H1 (cell line): ENCODE measurements around the gene ACCS. TPM values are rescaled to one million over a fixed set of nuclear protein-coding genes. Genes with fewer than 3 reads are reported as not detected.

Experiments used
- CTCF ChIA-PET: fragments of 300-600 bp; sonication (Branson Sonifier 250); formaldehyde crosslinking; loops from one replicate; lab custom pipeline; 2021; ENCODE audit not compliant: partially characterized antibody; lab: Charles Lee
- POLR2A ChIA-PET: fragments of 300-600 bp; sonication (Branson Sonifier 250); formaldehyde crosslinking; loops from one replicate; lab custom pipeline; 2021; ENCODE audit warnings: inconsistent platforms; ENCODE audit not compliant: partially characterized antibody; lab: Charles Lee
- DNase-seq, 2 experiments: peaks; one replicate each; pipeline versions ENCODE4 v3.0.0 to v3.0.0-alpha.2; 2010 to 2022; ENCODE audit warnings: low spot score in 2 of 2, low read depth in 1 of 2, mixed read lengths in 1 of 2
- FAIRE-seq: peaks from 2 replicates; lab custom pipeline; 2011; peaks lifted over from hg19 to GRCh38; lab: Jason Lieb, UNC
- H2AFZ ChIP-seq: 2 replicates; pipeline ENCODE4 v1.8.1; 2012; ENCODE audit warnings: low read length, inconsistent platforms
- H2AK5ac ChIP-seq: 2 replicates; pipeline ENCODE4 v1.6.1; 2013; ENCODE audit warnings: low read depth, low read length
- H2BK120ac ChIP-seq: replicated peaks from 2 replicates; pipeline ENCODE3; 2013; ENCODE audit warnings: low read depth, low read length, inconsistent platforms
- H2BK12ac ChIP-seq: 2 replicates; pipeline ENCODE4 v1.6.1; 2013; ENCODE audit warnings: low read depth, low read length
- H2BK15ac ChIP-seq: 2 replicates; pipeline ENCODE4 v1.6.1; 2013; ENCODE audit warnings: low read length
- H2BK20ac ChIP-seq: 2 replicates; pipeline ENCODE4 v1.6.1; 2013; ENCODE audit warnings: low read length
- H2BK5ac ChIP-seq: 2 replicates; pipeline ENCODE4 v1.6.1; 2013; ENCODE audit warnings: low read depth, low read length
- H3K14ac ChIP-seq: 2 replicates; pipeline ENCODE4 v1.6.1; 2013; ENCODE audit warnings: inconsistent platforms; ENCODE audit not compliant: insufficient read length
- H3K18ac ChIP-seq: 2 replicates; pipeline ENCODE4 v1.6.1; 2013; ENCODE audit warnings: low read length; ENCODE audit errors: extremely low read depth
- H3K23ac ChIP-seq: 2 replicates; pipeline ENCODE4 v1.6.1; 2013; ENCODE audit warnings: inconsistent platforms; ENCODE audit not compliant: insufficient read length
- H3K23me2 ChIP-seq: 2 replicates; pipeline ENCODE4 v1.6.1; 2013; ENCODE audit warnings: low read depth, low read length
- H3K27ac ChIP-seq: 2 replicates; pipeline ENCODE4 v1.6.1; 2011; ENCODE audit warnings: low read depth, low read length, inconsistent platforms
- H3K27me3 ChIP-seq, 4 experiments: replicated peaks in 1 of 4; 1 replicate in 1 of 4; 2 replicates in 3 of 4; pipeline versions ENCODE4 v1.6.1 to v1.8.1; 2011 to 2013; ENCODE audit warnings: low read length in 3 of 4, mild to moderate bottlenecking in 3 of 4, inconsistent platforms in 2 of 4, mixed read lengths in 2 of 4, moderate library complexity in 1 of 4; ENCODE audit not compliant: control insufficient read depth in 3 of 4, insufficient read depth in 3 of 4; ENCODE audit errors: extremely low read depth in 1 of 4
- H3K36me3 ChIP-seq, 4 experiments: 2 replicates each; pipeline versions ENCODE4 v1.6.1 to v1.8.1; 2011 to 2013; ENCODE audit warnings: mild to moderate bottlenecking in 4 of 4, low read length in 3 of 4, moderate library complexity in 2 of 4, control low read depth in 1 of 4, inconsistent platforms in 1 of 4; ENCODE audit not compliant: insufficient read depth in 4 of 4, control insufficient read depth in 2 of 4
- H3K4ac ChIP-seq: replicated peaks from 2 replicates; pipeline ENCODE3; 2013; ENCODE audit warnings: low read length, low read depth, mixed read lengths, inconsistent platforms; ENCODE audit not compliant: insufficient read length
- H3K4me1 ChIP-seq, 4 experiments: replicated peaks in 1 of 4; 1 replicate in 1 of 4; 2 replicates in 3 of 4; pipeline versions ENCODE4 v1.6.1 to v1.8.1; 2011 to 2013; ENCODE audit warnings: low read length in 3 of 4, inconsistent platforms in 2 of 4, mixed read lengths in 1 of 4; ENCODE audit not compliant: insufficient read depth in 4 of 4, control insufficient read depth in 3 of 4
- H3K4me2 ChIP-seq, 2 experiments: 2 replicates each; pipeline versions ENCODE4 v1.6.1 to v1.8.1; 2011 to 2013; ENCODE audit warnings: low read depth in 2 of 2, low read length in 2 of 2, control low read depth in 1 of 2, inconsistent platforms in 1 of 2, mild to moderate bottlenecking in 1 of 2; ENCODE audit not compliant: insufficient read depth in 1 of 2
- H3K4me3 ChIP-seq, 4 experiments: fragments of 200-600, 300-600 bp in 1 of 4; sonication (generic), shearing (Covaris generic), sonication (Bioruptor Twin) in 1 of 4; 2 replicates each; pipeline versions ENCODE4 v1.5.1 to v1.8.1; 2011 to 2016; ENCODE audit warnings: low read length in 4 of 4, low read depth in 3 of 4, control low read depth in 2 of 4, inconsistent platforms in 2 of 4, mild to moderate bottlenecking in 2 of 4, mixed read lengths in 1 of 4, moderate library complexity in 1 of 4; ENCODE audit not compliant: insufficient read depth in 2 of 4; ENCODE audit errors: extremely low read depth in 1 of 4
- H3K56ac ChIP-seq: replicated peaks from 2 replicates; pipeline ENCODE3; 2013; ENCODE audit warnings: low read depth, mild to moderate bottlenecking, mixed read lengths, low read length, inconsistent platforms; ENCODE audit not compliant: insufficient read length
- H3K79me1 ChIP-seq: 2 replicates; pipeline ENCODE4 v1.6.1; 2013; ENCODE audit warnings: low read depth, low read length, control low read depth
- H3K79me2 ChIP-seq, 2 experiments: 2 replicates each; pipeline versions ENCODE4 v1.6.1 to v1.8.1; 2012 to 2013; ENCODE audit warnings: low read length in 2 of 2, mild to moderate bottlenecking in 2 of 2, inconsistent platforms in 1 of 2; ENCODE audit not compliant: insufficient read depth in 2 of 2, control insufficient read depth in 1 of 2
- H3K9ac ChIP-seq, 4 experiments: replicated peaks in 1 of 4; 1 replicate in 1 of 4; 2 replicates in 3 of 4; pipeline versions ENCODE4 v1.6.1 to v1.8.1; 2011 to 2013; ENCODE audit warnings: low read depth in 3 of 4, low read length in 3 of 4, control low read depth in 2 of 4, mild to moderate bottlenecking in 2 of 4, moderate library complexity in 2 of 4, inconsistent platforms in 1 of 4; ENCODE audit errors: extremely low read depth in 1 of 4
- H3K9me3 ChIP-seq, 2 experiments: 2 replicates each; pipeline versions ENCODE4 v1.6.1 to v1.8.1; 2012 to 2013; ENCODE audit warnings: mild to moderate bottlenecking in 2 of 2, moderate library complexity in 2 of 2, control low read depth in 1 of 2, inconsistent platforms in 1 of 2, low read depth in 1 of 2, low read length in 1 of 2, mixed read lengths in 1 of 2; ENCODE audit not compliant: insufficient read depth in 2 of 2
- H4K20me1 ChIP-seq, 2 experiments: replicated peaks in 1 of 2; 2 replicates each; pipeline versions ENCODE3 to v1.8.1; 2011 to 2013; ENCODE audit warnings: inconsistent platforms in 2 of 2, low read length in 2 of 2, mild to moderate bottlenecking in 1 of 2; ENCODE audit not compliant: insufficient read depth in 2 of 2, control insufficient read depth in 1 of 2
- H4K5ac ChIP-seq: 2 replicates; pipeline ENCODE4 v1.6.1; 2013; ENCODE audit warnings: low read length, low read depth, mixed read lengths, inconsistent platforms; ENCODE audit not compliant: insufficient read length
- H4K8ac ChIP-seq: 2 replicates; pipeline ENCODE4 v1.8.0; 2013; ENCODE audit warnings: mild to moderate bottlenecking, moderate library complexity, low read length, inconsistent platforms; ENCODE audit not compliant: insufficient read depth; ENCODE audit errors: extremely low read depth
- H4K91ac ChIP-seq: replicated peaks from 2 replicates; pipeline ENCODE3; 2013; ENCODE audit warnings: low read length, mixed read lengths, inconsistent platforms; ENCODE audit not compliant: insufficient read length
- BRCA1 ChIP-seq: IDR thresholded peaks from 2 replicates; pipeline ENCODE4 v1.6.1; 2012; ENCODE audit warnings: low read depth, low read length, improper control_type of control experiment
- CBX5 ChIP-seq: fragments of 300-800, 300-1000 bp; sonication (generic); IDR thresholded peaks from 2 replicates; pipeline ENCODE4 v1.7.1; 2016; ENCODE audit warnings: antibody characterized with exemption, low read length, low read depth
- JUND ChIP-seq: IDR thresholded peaks from 2 replicates; pipeline ENCODE4 v1.6.1; 2011; ENCODE audit warnings: mild to moderate bottlenecking, improper control_type of control experiment, low read length
- RBBP5 ChIP-seq: IDR thresholded peaks from 2 replicates; pipeline ENCODE4 v1.7.1; 2012; ENCODE audit warnings: low read depth, mild to moderate bottlenecking, inconsistent platforms, low read length, moderate library complexity, borderline replicate concordance
- RFX5 ChIP-seq: IDR thresholded peaks from 2 replicates; pipeline ENCODE4 v1.6.1; 2011; ENCODE audit warnings: low read depth, low read length, improper control_type of control experiment, borderline replicate concordance
- SP2 ChIP-seq: IDR thresholded peaks from 2 replicates; pipeline ENCODE4 v1.6.1; 2012; ENCODE audit warnings: mild to moderate bottlenecking, low read length, inconsistent platforms
- SP4 ChIP-seq: IDR thresholded peaks from 2 replicates; pipeline ENCODE4 v1.6.1; 2012; ENCODE audit warnings: low read length, inconsistent platforms
- TEAD4 ChIP-seq: IDR thresholded peaks from 2 replicates; pipeline ENCODE4 v1.6.1; 2012; ENCODE audit warnings: low read depth, low read length, inconsistent platforms, mixed read lengths
- ZNF274 ChIP-seq: IDR thresholded peaks from 2 replicates; pipeline ENCODE4 v1.7.0; 2012; ENCODE audit warnings: low read length, borderline replicate concordance; ENCODE audit errors: extremely low read depth
- WGBS, 2 experiments: shearing (Covaris generic) in 1 of 2; methylation state at CpG; one replicate each; pipeline versions ENCODE4 v1.1.6 to v1.1.7; 2013 to 2015; ENCODE audit warnings: low lambda C conversion rate in 2 of 2, mixed read lengths in 2 of 2, inconsistent platforms in 1 of 2, low coverage in 1 of 2, missing lambda C conversion rate in 1 of 2; ENCODE audit not compliant: insufficient replicate concordance in 2 of 2, insufficient coverage in 1 of 2, insufficient read length in 1 of 2; ENCODE audit errors: extremely low coverage in 1 of 2, missing lambda C conversion rate in 1 of 2; 5-methylcytosine and 5-hydroxymethylcytosine counted together
- polyA plus RNA-seq, 7 experiments: library from polyadenylated mRNA; depleted of rRNA in 3 of 7; stranded (reverse) in 5 of 7; unstranded in 2 of 7; fragments of >200 nt in 5 of 7; fragments of 200-250 nt in 2 of 7; gene quantifications; 1 replicate in 5 of 7; 2 replicates in 1 of 7; 4 replicates in 1 of 7; pipeline versions ENCODE4 v1.2.1 to v1.2.3, GENCODE V29; 2011 to 2013; ENCODE audit warnings: missing spikeins in 2 of 7, mixed read lengths in 2 of 7
- total RNA-seq: library from RNA; stranded (reverse); fragmentation: NEBNext Ultra II Directional; extraction: Animal tissue kit (Norgen Biotek cat#: 25700); gene quantifications from 2 replicates; pipeline ENCODE4 v1.2.1, GENCODE V29; 2021

The ACCS gene
- total and polyA plus RNA-seq, 2 of the 8 experiments (the other 6 are each of a cell fraction or from before 2014, with no cell fraction given): 6.0 to 8.0 TPM

DNA sequence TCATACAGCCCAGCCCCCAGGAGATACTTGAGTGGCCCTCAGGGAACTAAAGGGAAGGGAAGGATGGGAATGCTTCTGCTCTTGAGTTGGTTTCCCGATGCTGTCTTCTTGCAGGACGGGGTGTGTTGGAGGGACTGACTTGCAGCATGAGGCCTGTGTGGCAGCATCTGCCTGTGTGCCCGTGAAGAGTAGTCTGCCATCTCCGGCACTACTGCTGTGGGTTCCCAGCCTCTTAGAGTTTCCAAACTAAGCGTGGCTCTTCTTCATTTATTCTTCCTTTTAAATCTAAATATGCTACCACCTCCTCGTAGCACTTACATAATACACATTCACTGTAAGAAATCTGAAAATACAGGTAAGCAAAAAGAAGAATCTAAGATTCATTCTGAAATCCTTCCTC lies 42.2 kb downstream of the ACCS start:
- Histone ChIP-seq H3K14ac (no peak overlapping the region), H3K36me3 (no peaks in the 10 kb centered on the region; a peak in 3 of 8 replicates), H3K27me3 (peaks cover 0 to 1% (median 0%) of the 10 kb centered on the region in 4 experiments; a peak in 1 of 7 replicates), H3K9ac (no peak overlapping the region), H3K4ac (no peak overlapping the region), H2AK5ac (no peak overlapping the region), H3K79me2 (no peaks in the 10 kb centered on the region), H3K23ac (no peak overlapping the region), H3K4me1 (no peaks in the 10 kb centered on the region), H4K5ac (no peak overlapping the region), H3K4me3 (no peak overlapping the region), H3K27ac (no peak overlapping the region), H2BK20ac (no peak overlapping the region), H4K91ac (no peak overlapping the region), H3K23me2 (no peaks in the 10 kb centered on the region), H3K18ac (no peak overlapping the region), H3K79me1 (no peaks in the 10 kb centered on the region), H3K9me3 (no peaks in the 10 kb centered on the region), H2AFZ (no peak overlapping the region), H4K8ac (no peak overlapping the region), H3K56ac (no peak overlapping the region), H2BK15ac (no peak overlapping the region), H2BK120ac (no peak overlapping the region), H2BK12ac (no peak overlapping the region), H3K4me2 (no peak overlapping the region), H2BK5ac (no peak overlapping the region), H4K20me1 (peaks cover 0 to 4% of the 10 kb centered on the region in 2 experiments)
- TF ChIP-seq BRCA1 (no peak), SP2 (no peak), SP4 (no peak), ZNF274 (no peak), JUND (no peak), RFX5 (no peak), CBX5 (no peak), RBBP5 (no peak), TEAD4 (no peak)
- POLR2A ChIA-PET: no interaction called here
- FAIRE-seq (no peak), DNase-seq (no peak)
- 89% methylated on average over 6 of the region's 6 CpGs; no CpG with 5 or more reads in 1 of the 2 experiments for WGBS, 2 experiments
- CTCF ChIA-PET: interaction anchor here (1.5 to 2.2 kb wide), 2 partner anchors 25 to 154 kb away, joined by 4 to 5 read pairs; no protein-coding TSS in a partner anchor
